HK-2 (cell line): ENCODE measurements around the gene NALCN.
A peak's percentile ranks its signal among the peaks of the same experiment; 100 is the strongest.

Experiments used
- DNase-seq: peaks from one replicate; pipeline ENCODE4 v3.0.0-alpha.2; 2018; ENCODE audit not compliant: unreplicated experiment

The NALCN gene

DNA sequence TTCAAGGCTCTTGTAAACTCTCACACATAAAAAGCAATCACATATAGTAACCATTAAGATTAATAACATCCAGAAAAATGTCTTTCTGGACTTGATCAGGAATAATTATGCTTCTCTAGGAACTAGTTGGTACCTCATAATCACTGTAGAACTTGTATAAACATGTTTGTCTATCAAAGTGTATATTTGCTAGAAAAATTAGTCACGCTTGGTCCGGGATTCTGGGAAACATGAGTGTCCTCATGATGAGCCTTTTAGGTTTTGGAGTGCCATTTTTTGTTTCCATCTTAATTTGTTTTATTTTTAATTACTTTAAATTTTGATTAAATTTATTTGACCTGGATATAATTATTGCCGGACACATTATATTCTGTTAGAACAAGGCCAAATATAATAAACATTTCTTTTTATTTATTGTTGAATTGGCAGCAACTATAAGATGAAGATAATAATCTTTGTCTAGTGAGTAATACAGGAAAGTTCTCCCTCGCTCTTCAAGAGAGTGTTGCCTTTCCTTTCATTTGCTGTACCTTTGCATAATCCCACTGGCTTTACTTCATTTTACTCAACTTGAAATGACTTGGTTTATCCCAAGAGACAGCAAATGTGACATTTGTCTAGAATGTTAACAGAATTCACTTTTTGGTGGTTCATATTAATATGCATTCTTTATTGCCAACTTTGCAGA, 207.0 kb downstream of the NALCN start:
- DNase-seq: no peak

DNA sequence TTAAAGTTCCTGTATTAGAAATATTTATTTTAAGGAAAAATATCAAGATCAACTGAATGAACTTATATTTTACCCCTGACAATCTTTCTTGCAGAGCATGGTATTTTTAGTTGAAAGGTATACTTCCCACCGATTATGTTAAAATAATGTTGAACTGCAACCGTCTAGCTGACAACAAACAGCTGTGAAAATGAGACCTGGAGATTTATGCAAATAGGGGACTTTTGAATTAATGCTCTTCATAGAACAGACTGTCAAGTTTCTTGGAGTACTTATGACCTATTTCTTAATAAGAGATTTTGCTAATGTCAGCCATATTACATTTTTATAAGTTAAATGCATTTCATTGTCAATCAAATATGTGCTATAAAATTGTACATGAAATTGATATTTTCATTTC, 210.9 kb downstream of the NALCN start:
- no peak for DNase-seq

GRCh38 chr13:101204270-101205020, 211.9 kb downstream of the NALCN start:
- no peak for DNase-seq

GRCh38 chr13:101202590-101202989, 213.7 kb downstream of the NALCN start:
- no peak for DNase-seq

DNA sequence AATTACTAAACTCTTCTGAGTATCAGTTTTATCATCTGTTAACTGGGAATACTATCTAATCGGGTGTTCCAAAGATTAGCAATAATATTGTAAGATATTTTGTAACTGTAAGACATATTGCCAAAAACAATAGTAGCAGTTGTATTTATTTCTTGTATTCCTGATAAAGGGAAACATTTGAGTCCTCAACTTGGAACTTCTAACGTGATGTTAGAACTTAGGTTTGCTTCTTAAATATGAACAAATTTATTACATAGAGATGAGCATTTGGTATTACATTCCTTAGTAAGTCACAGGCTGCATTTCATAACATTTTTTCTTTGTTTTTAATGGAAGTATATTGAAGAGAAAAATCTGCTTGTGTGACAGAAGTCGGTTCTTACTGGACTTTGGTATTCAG, 225.3 kb downstream of the NALCN start:
- no peak for DNase-seq

GRCh38 chr13:101190337-101190736, 226.0 kb downstream of the NALCN start:
- DNase-seq: no peak

DNA sequence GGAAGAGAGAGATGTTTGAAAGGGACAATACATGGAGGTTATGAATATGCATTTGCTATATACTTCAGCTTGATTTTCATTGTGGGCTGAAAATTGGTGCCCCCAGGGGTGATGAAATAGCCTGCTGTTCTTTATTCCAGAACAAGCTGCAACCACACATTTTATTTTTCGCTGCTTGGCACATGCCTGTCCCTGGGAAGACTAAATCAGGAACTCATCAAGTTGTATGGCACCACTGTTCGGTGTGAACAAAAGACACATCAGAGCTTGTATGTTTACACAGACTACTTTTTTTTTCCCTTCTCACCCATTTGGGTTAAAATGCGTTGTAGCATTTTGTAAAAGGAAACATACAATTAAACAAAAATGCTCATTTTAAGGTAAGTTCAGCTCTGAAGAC, 230.7 kb downstream of the NALCN start:
- no peak for DNase-seq

GRCh38 chr13:101181076-101181685, 235.1 kb downstream of the NALCN start:
- DNase-seq: no peak

DNA sequence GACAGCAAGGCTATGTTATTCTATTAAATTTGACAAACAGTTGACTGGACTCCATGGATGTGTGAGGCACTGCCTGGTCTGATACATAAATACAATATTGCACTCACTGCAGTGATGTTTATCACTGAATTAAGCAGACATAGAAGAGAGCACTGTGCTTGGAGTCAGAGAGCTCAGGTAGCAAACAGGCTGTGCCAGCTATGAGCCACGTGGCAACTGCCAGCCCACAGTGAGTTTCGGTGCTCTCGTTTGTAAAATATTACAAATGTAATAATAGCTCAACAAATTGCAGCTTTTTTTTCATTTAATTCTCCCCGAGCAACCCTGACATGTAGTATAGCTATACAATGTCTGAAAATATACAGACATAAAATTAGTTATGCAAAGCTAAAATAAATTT, 237.3 kb downstream of the NALCN start:
- DNase-seq: no peak

DNA sequence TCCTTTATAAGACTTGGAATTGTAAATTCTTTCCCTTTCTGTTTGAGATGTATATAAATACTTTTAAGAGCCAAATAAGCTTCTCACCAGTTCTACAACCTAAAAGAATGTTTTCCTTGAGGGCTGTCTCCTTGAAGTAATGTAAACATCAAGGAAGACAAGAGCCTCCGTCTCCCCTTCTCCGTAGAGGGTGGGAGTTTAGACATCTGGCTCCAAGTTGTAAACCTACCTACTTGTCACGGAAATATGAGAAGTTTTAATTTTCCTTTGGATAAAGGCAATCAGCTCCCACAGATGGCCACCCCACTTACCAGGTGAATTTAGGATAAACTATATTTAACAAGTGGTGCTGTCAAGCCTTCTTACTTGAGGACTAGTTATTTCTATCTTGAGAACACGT, 237.9 kb downstream of the NALCN start:
- DNase-seq: no peak

GRCh38 chr13:101170306-101170705, 246.0 kb downstream of the NALCN start:
- no peak for DNase-seq

DNA sequence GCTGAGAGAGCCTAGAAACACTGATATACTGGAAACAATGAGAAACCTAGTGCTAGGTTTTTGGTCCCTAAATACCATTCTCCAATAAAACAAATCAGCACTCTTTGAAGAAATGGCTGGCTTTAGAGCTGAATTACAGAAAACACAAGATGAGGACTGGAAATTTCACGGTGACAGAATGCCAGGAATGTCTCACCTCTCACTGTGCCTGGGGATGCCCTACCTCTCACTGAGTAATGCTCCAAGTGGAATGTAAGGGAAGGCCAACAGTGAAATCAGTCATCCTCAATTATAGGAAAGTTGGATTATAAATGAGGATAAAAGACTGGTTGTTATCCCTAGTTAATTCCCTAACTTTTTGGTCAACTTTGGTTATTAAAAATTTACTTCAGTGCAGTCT, 259.0 kb downstream of the NALCN start:
- peak; percentile 24 for DNase-seq

GRCh38 chr13:101155920-101156319, 260.4 kb downstream of the NALCN start:
- no peak for DNase-seq

DNA sequence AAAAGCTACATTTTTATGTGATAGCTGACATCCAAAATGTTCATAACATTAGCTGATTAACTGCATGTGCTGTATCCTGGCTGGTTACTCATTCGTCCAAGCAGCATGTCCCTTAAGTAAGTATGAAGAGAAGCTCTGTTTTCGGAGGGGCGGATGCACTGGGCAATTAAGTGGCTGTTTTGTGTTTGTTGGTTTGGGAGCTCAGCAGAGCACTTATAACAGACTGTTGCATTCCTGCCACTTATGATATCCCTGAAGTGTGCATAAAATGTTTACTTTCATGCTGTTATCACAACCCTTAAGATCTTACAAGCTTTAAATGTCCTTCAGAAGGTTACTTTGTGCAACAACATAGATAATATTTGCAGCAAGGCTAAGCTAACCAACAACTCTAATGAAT, 264.1 kb downstream of the NALCN start:
- DNase-seq: no peak

DNA sequence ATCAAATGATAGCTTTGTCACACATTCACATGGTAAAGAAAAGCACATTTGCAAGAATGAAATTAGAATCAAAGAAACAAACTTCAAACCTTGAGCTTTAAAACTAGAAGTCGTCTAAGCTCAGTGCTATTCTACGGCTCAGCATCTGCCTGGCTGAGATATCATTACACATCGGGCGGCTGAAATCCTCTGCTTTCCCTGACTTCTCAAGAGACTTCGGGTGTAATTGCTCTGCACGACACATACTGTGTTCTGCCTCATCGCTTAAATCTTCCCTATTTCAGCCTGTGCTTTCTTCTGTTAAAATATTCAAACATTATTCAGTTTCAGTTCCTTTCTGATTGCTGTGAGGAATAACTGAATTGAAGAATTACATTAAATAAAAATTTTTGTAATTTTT, 265.3 kb downstream of the NALCN start:
- DNase-seq: no peak

- peak; percentile 3 for DNase-seq
These were observed 266.4 kb downstream of the NALCN start for GRCh38 chr13:101149735-101150384.

- DNase-seq: no peak
These were observed 270.0 kb downstream of the NALCN start for GRCh38 chr13:101146101-101146898.

- no peak for DNase-seq
These were observed 271.4 kb downstream of the NALCN start for GRCh38 chr13:101144808-101145419.

DNA sequence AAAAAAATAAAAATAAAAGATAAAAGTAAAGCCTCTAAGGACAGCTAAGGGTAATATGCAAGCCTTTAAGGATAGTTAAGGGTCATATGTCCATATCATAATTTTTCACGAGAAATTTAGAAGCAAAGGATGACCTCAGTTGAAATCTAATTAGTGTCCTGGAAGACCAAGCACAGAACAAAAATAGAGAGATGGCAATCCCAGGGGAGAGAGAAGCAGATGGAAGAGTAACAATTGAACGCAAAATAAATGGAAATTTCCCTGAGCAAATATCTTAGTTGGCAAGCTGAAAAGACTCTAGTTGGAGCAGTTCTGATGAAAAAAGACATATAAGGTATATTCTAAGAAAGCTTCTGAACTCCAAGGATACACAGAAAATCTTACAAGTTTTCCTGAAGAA, 275.4 kb downstream of the NALCN start:
- no peak for DNase-seq

- DNase-seq: no peak
These were observed 276.1 kb downstream of the NALCN start for GRCh38 chr13:101140087-101140770.

DNA sequence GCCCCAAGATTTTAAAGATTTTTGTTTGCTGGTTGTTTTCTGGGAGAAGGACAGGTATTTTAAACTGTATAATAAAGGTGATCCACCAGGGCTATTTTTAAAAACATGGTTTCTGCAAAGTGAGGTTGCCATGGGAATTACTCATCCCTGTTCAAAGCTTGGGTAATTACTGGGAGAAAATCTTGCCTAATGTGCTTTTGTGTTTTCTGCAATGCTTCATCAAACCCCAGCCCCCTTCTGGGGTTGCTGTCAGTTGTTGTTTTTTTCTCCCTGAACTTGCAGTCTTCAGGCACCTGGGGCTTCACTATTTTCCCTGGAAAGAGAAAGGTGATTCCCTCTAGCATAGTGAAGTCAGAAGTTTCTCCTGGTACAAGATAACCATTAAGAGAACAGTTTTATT, 277.2 kb downstream of the NALCN start:
- no peak for DNase-seq
